Right lobe of liver (tissue), 4 donors: Measurements from ENCODE around the gene NOL4.

Experiments used
- CTCF ChIP-seq, 4 donors: fragments of 200-600 bp in 3 of 4; fragments of 450-650 bp in 1 of 4; IDR thresholded peaks; one replicate each; pipeline versions ENCODE4 v1.5.1 to v1.8.0; 2016 to 2022; ENCODE audit warnings: antibody characterized with exemption in 4 of 4, mild to moderate bottlenecking in 2 of 4
- POLR2A ChIP-seq: fragments of 450-650 bp; IDR thresholded peaks from one replicate; pipeline ENCODE4 v1.6.1; 2017; ENCODE audit warnings: antibody characterized with exemption, mild to moderate bottlenecking
- donor health status: DM: no; HTN: no; CAD: no.
- donor health status: DM: no; HTN: no; CAD: no.
- donor health status: DM: no; HTN: yes; CAD: no.

DNA sequence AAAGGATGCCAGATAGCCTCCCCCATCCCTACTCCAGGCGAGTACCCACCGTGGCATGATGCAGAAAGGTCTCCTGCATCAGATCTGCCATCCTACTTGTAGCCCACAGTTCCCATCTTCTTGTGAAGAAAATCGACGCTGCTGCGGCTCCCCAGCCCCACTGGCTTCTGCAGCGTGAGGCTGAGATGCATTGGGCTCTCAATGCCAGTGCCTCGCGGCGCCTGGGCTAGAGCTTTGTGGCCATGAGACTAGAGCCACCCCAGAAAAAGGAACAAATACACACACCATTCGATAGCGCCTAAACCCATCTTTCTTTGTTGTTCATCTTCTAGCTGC is 2.8 kb downstream of the NOL4 start:
- TF ChIP-seq POLR2A (no peak), CTCF (IDR thresholded peaks at IDR 0.05) (no peak)
